GM06990 (cell line): ENCODE results near the gene CCNG1.
A peak's percentile ranks its signal among the peaks of the same experiment; 100 is the strongest.

Source experiments
- DNase-seq: peaks from one replicate; pipeline ENCODE4 v3.0.0-alpha.2; 2011; ENCODE audit not compliant: insufficient read length; ENCODE audit errors: extremely low read depth
- H3K27me3 ChIP-seq: replicated peaks from 2 replicates; pipeline ENCODE4 v1.6.0; 2011; ENCODE audit warnings: low read length; ENCODE audit not compliant: control insufficient read depth, insufficient read depth
- H3K36me3 ChIP-seq: 2 replicates; pipeline ENCODE4 v1.5.1; 2011; ENCODE audit warnings: low read length; ENCODE audit not compliant: control insufficient read depth, insufficient read depth
- H3K4me3 ChIP-seq: replicated peaks from 2 replicates; pipeline ENCODE4 v1.5.1; 2011; ENCODE audit warnings: low read depth, mild to moderate bottlenecking, control low read depth, low read length
- TF ChIP-seq, protein P1 (sequence below): IDR thresholded peaks from 2 replicates; pipeline ENCODE4 v1.5.1; 2011; ENCODE audit warnings: low read length, control low read depth, mild to moderate bottlenecking, inconsistent platforms; ENCODE audit not compliant: insufficient read depth, poor library complexity, severe bottlenecking

The CCNG1 gene

DNA sequence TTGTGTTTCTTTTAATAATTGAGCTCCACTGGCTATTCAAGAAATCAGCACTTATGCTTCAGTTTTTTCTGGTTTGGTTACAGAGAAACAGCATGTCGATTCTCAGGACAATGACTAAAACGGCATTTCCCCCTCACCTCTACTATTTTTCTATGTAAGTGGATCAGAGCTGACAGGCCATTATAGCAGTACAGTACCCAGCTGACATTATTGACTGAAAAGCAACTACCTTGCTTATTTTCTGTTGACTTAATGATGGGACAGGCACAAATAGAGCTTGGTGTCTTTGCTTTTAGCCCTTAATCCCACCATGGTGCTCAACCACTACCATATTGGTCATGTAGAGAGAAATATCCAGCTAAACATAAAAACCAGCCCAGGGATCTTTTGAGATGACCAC, 35.4 kb upstream of the CCNG1 start:
- Histone ChIP-seq H3K36me3 (no peaks in the 10 kb centered on the region), H3K27me3 (no peaks in the 10 kb centered on the region), H3K4me3 (no peak overlapping the region)
- DNase-seq = no peak
- TF ChIP-seq, protein P1, sequence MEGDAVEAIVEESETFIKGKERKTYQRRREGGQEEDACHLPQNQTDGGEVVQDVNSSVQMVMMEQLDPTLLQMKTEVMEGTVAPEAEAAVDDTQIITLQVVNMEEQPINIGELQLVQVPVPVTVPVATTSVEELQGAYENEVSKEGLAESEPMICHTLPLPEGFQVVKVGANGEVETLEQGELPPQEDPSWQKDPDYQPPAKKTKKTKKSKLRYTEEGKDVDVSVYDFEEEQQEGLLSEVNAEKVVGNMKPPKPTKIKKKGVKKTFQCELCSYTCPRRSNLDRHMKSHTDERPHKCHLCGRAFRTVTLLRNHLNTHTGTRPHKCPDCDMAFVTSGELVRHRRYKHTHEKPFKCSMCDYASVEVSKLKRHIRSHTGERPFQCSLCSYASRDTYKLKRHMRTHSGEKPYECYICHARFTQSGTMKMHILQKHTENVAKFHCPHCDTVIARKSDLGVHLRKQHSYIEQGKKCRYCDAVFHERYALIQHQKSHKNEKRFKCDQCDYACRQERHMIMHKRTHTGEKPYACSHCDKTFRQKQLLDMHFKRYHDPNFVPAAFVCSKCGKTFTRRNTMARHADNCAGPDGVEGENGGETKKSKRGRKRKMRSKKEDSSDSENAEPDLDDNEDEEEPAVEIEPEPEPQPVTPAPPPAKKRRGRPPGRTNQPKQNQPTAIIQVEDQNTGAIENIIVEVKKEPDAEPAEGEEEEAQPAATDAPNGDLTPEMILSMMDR = no peak

DNA sequence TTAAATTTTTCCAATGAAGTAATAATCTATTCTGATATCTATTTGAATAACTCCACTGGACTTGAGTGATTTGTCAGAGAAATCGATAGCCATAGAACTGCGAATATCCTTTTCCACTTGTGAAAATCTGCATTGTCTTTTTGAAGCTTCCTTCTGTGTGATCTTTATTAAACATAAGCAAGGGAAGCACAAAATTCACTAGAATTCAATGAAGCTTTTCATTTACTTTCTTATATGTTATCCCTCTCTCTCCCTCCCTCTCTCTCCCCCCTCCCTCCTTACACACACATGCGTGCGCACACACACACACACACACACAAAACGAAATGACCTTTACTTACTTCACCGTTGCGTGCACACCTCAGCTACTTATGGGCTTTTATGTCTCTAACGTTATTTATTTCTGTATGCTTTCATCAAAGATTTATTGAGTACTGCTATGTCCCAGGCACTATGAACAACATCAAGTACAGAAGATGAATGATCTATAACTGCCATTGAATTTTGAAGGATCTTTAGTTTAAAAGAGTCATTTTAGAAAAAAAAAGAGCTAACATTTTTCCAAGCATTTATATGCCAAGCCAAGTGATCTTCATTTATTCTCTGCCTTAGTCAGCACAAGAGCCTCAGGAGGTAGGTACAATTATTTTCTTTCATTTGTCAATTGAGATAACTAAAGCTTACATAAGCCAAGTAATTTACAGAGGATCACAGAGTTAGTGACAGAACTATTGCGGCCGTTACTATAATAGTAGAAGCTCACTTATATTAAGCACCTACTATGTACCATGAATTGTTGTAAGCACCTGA, 32.8 kb upstream of the CCNG1 start:
- no peaks in the 10 kb centered on the region for H3K36me3 ChIP-seq
- no peaks in the 10 kb centered on the region for H3K27me3 ChIP-seq
- H3K4me3 ChIP-seq = no peak overlapping the region
- DNase-seq = no peak
- TF ChIP-seq, protein P1 = no peak

DNA sequence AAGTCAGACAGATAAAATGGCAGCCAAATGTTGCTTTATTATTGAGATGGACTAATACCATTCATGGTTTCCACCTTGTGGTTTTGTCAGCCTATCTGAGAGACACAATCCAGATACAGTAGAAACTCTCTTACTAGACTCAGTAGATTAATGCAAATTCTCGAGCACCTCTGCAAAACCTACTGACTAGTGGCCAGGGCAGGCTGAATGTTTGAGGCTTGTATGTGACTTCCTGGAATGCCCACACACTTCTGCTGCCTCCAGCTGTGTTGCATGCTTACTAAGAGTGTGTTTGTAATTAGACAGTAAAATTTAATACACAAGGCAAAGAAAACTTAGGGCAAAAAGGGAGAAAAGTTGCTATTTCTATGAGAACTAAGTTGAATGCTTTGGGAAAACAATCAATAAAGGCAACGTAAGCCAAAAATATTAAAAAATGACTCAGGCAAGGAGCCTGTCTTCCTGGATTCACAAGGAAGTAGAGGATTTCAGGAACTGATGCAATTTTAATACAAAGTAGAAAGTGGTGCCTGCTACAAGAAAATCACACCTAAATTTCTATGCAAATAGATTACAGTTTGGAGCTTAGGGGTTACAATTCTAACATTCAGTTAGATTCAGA, 30.2 kb upstream of the CCNG1 start:
- TF ChIP-seq, protein P1 = no peak
- no peak overlapping the region for H3K4me3 ChIP-seq
- no peaks in the 10 kb centered on the region for H3K27me3 ChIP-seq
- peak; percentile 12 for DNase-seq
- H3K36me3 ChIP-seq = no peaks in the 10 kb centered on the region

DNA sequence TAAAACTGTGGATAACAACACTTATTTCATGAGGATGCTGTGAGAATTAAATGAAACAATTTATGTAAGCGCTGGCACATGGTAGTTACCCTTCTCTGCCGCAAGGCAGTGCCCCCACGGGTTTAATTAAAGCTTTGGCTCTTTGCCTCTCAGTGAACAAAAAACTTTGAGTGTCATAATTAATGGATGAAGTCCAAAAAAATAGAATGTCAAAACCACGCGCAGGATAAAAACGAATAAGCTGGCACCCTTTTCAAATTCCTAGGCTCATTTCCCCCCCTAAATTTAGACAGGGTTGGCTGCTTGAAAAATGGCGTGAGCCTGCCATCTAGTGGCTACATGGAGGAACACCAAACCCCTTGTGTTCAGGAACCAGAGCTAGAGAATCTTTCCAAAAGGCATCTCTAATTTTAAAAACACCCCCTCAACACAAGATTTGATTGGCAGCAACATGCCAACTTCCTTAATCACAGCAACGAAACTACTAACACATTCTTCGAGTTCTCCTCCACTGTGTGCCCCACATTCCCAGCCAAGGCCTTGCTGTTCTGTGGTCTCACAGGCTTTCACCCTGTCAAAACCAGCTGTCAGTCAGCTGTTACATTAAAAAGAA, 29.0 kb upstream of the CCNG1 start:
- Histone ChIP-seq H3K27me3 (no peaks in the 10 kb centered on the region), H3K4me3 (no peak overlapping the region), H3K36me3 (no peaks in the 10 kb centered on the region)
- TF ChIP-seq, protein P1 = peak; percentile 83
- DNase-seq = no peak

DNA sequence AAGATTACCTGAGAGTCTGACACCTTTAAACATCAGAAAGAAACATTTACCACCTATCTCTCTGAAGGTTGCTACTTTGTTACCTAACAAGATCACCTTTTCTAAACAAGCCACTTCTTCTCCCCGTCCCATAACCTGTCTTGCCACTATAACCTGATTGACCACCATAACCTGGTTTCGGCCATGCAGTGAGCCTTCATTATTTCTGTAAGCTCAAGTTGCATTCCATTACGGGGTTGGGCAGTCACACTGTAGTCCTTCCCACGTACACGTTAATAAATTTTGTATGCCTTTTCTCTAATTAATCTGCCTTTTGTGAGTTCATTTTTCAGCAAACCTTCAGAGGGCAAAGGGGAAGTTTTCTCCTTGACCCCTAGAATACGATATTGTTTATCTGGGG, 28.0 kb upstream of the CCNG1 start:
- no peaks in the 10 kb centered on the region for H3K36me3 ChIP-seq
- no peak for DNase-seq
- no peak overlapping the region for H3K4me3 ChIP-seq
- H3K27me3 ChIP-seq = no peaks in the 10 kb centered on the region
- TF ChIP-seq, protein P1 = no peak
